ENCODE measurements around the gene PIK3CD. TPM values are rescaled to one million over a fixed set of nuclear protein-coding genes. Genes with fewer than 3 reads are reported as not detected.

Gene PIK3CD
- polyA plus RNA-seq, 1 donor from 2014 or later = 4.2 TPM

DNA sequence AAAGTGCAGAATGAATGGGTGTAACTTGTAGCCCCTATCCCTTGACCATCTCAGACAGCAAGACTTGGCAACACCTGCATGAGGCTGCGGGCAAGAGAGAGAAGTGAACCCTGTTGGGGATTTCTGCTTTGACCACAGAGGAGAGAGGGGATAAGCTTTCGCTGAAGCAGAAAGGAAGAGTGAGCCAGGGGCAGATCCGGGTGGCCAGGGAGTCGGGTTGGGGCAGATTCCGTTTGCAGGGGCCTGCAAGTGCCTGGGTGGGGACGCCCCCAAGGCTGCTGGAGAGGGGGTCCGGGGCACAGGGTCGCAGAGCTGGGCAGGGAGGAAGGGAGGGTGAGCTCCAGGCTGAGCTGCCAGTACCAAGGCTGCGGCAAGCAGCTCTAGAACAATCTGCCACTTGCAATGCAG is 25.3 kb upstream of the PIK3CD start:
- H3K27ac ChIP-seq (ENCODE audit: low read length) = no peak overlapping the region
- H3K9me3 ChIP-seq (ENCODE audit: low read length) = no peaks in the 10 kb centered on the region
- no peaks in the 10 kb centered on the region for H3K79me2 ChIP-seq (replicated peaks; ENCODE audit: insufficient read depth, low read length)
- H3K36me3 ChIP-seq (ENCODE audit: insufficient read depth, low read length) = no peaks in the 10 kb centered on the region
- H3K27me3 ChIP-seq (ENCODE audit: insufficient read depth, low read depth, low read length) = no peaks in the 10 kb centered on the region
- no peak overlapping the region for H3K9ac ChIP-seq (ENCODE audit: low read length)
- H4K20me1 ChIP-seq (ENCODE audit: insufficient read depth) = no peaks in the 10 kb centered on the region
- no peak for TF ChIP-seq SMC3 (conservative IDR thresholded peaks at IDR 0.05; ENCODE audit: poor library complexity)
- TF ChIP-seq, protein P1, sequence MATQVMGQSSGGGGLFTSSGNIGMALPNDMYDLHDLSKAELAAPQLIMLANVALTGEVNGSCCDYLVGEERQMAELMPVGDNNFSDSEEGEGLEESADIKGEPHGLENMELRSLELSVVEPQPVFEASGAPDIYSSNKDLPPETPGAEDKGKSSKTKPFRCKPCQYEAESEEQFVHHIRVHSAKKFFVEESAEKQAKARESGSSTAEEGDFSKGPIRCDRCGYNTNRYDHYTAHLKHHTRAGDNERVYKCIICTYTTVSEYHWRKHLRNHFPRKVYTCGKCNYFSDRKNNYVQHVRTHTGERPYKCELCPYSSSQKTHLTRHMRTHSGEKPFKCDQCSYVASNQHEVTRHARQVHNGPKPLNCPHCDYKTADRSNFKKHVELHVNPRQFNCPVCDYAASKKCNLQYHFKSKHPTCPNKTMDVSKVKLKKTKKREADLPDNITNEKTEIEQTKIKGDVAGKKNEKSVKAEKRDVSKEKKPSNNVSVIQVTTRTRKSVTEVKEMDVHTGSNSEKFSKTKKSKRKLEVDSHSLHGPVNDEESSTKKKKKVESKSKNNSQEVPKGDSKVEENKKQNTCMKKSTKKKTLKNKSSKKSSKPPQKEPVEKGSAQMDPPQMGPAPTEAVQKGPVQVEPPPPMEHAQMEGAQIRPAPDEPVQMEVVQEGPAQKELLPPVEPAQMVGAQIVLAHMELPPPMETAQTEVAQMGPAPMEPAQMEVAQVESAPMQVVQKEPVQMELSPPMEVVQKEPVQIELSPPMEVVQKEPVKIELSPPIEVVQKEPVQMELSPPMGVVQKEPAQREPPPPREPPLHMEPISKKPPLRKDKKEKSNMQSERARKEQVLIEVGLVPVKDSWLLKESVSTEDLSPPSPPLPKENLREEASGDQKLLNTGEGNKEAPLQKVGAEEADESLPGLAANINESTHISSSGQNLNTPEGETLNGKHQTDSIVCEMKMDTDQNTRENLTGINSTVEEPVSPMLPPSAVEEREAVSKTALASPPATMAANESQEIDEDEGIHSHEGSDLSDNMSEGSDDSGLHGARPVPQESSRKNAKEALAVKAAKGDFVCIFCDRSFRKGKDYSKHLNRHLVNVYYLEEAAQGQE (IDR thresholded peaks at IDR 0.05; ENCODE audit: borderline replicate concordance) = no peak
- TF ChIP-seq MXI1 (conservative IDR thresholded peaks at IDR 0.05; ENCODE audit: poor library complexity, severe bottlenecking) = no peak
- TF ChIP-seq, protein P2, sequence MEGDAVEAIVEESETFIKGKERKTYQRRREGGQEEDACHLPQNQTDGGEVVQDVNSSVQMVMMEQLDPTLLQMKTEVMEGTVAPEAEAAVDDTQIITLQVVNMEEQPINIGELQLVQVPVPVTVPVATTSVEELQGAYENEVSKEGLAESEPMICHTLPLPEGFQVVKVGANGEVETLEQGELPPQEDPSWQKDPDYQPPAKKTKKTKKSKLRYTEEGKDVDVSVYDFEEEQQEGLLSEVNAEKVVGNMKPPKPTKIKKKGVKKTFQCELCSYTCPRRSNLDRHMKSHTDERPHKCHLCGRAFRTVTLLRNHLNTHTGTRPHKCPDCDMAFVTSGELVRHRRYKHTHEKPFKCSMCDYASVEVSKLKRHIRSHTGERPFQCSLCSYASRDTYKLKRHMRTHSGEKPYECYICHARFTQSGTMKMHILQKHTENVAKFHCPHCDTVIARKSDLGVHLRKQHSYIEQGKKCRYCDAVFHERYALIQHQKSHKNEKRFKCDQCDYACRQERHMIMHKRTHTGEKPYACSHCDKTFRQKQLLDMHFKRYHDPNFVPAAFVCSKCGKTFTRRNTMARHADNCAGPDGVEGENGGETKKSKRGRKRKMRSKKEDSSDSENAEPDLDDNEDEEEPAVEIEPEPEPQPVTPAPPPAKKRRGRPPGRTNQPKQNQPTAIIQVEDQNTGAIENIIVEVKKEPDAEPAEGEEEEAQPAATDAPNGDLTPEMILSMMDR (IDR thresholded peaks at IDR 0.05; ENCODE audit: poor library complexity, severe bottlenecking) = no peak
- TF ChIP-seq RAD21 (conservative IDR thresholded peaks at IDR 0.05) = no peak
- no peak for TF ChIP-seq TAF1 (IDR thresholded peaks at IDR 0.05; ENCODE audit: low read depth)
- no peak for TF ChIP-seq EP300 (conservative IDR thresholded peaks at IDR 0.05; ENCODE audit: poor library complexity, severe bottlenecking)
- no peak for TF ChIP-seq POLR2AphosphoS5 (IDR thresholded peaks at IDR 0.05)
- no peak for TF ChIP-seq EZH2 (IDR thresholded peaks at IDR 0.05; ENCODE audit: borderline replicate concordance, insufficient read depth, low read length, poor library complexity, severe bottlenecking)
- H3K9me2 ChIP-seq (ENCODE audit: insufficient read depth, low read length) = no peaks in the 10 kb centered on the region
- H3F3A ChIP-seq (ENCODE audit: insufficient read depth, low read length, poor library complexity, severe bottlenecking) = no peaks in the 10 kb centered on the region
- H3K4me3 ChIP-seq (ENCODE audit: low read length) = no peak overlapping the region
- H3K4me2 ChIP-seq (ENCODE audit: low read length) = no peak overlapping the region
- no peak overlapping the region for H2AFZ ChIP-seq (ENCODE audit: low read depth, low read length)

DNA sequence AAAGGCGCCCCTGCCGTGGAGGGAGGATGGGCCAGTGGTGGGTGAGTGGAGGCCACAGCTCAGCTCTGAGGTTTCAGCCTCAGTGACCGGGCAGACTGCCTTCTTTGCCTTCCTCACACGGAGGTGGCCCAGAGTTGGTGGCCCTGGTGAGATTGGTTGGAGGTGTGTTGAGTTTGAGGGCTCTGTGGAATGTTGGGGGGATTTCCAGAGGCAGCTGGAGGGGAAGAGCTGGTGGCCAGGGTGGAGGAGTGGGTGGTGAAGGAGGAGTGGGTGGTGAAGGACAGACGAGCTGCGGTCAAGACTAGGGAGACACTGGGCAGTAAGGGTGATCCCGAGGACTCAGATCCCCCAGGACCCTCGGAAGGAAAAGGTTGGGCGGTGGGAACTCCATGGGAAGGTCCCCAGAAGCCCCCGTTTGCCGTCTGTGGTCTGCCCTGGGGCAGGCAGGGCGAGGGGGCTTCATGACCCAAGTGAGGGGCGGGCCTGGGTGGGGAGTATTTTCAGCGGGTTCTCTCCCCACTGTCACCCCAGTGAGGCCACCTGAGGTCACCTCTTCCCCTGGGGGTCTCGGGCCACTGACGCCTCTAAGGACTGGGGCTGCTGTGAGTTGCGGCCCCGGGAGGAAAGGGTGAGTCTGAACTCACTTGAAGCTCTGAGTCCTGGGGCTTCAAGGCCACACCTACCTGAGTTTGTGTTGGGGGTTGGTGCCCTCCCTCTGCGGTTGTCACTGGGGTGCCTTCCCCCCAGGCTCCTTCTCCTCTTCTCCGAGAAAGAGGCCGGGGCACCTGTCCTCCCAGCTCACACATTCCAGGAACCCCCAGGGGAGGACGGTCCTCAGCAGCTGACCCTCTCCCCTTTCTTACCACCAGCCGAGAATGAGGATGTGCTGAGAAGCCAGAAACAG is 22.7 kb upstream of the PIK3CD start:
- no peak overlapping the region for H3K9ac ChIP-seq (ENCODE audit: low read length)
- H3K27ac ChIP-seq (ENCODE audit: low read length) = no peak overlapping the region
- no peak overlapping the region for H2AFZ ChIP-seq (ENCODE audit: low read depth, low read length)
- no peaks in the 10 kb centered on the region for H3K36me3 ChIP-seq (ENCODE audit: insufficient read depth, low read length)
- TF ChIP-seq RAD21 (conservative IDR thresholded peaks at IDR 0.05) = no peak
- TF ChIP-seq, protein P1 (IDR thresholded peaks at IDR 0.05; ENCODE audit: borderline replicate concordance) = no peak
- TF ChIP-seq EP300 (conservative IDR thresholded peaks at IDR 0.05; ENCODE audit: poor library complexity, severe bottlenecking) = no peak
- TF ChIP-seq SMC3 (conservative IDR thresholded peaks at IDR 0.05; ENCODE audit: poor library complexity) = no peak
- no peak for TF ChIP-seq EZH2 (IDR thresholded peaks at IDR 0.05; ENCODE audit: borderline replicate concordance, insufficient read depth, low read length, poor library complexity, severe bottlenecking)
- no peak for TF ChIP-seq MXI1 (conservative IDR thresholded peaks at IDR 0.05; ENCODE audit: poor library complexity, severe bottlenecking)
- TF ChIP-seq, protein P2 (IDR thresholded peaks at IDR 0.05; ENCODE audit: poor library complexity, severe bottlenecking) = no peak
- H4K20me1 ChIP-seq (ENCODE audit: insufficient read depth) = no peaks in the 10 kb centered on the region
- no peaks in the 10 kb centered on the region for H3K79me2 ChIP-seq (replicated peaks; ENCODE audit: insufficient read depth, low read length)
- H3K27me3 ChIP-seq (ENCODE audit: insufficient read depth, low read depth, low read length) = no peaks in the 10 kb centered on the region
- no peak overlapping the region for H3K4me2 ChIP-seq (ENCODE audit: low read length)
- H3K9me2 ChIP-seq (ENCODE audit: insufficient read depth, low read length) = no peaks in the 10 kb centered on the region
- H3K4me3 ChIP-seq (ENCODE audit: low read length) = no peak overlapping the region
- H3K9me3 ChIP-seq (ENCODE audit: low read length) = no peaks in the 10 kb centered on the region
- H3F3A ChIP-seq (ENCODE audit: insufficient read depth, low read length, poor library complexity, severe bottlenecking) = no peaks in the 10 kb centered on the region
